LNCaP clone FGC (cell line): ENCODE data around the gene CFAP20.
"Not testable (repeated sequence)": the region's sequence is repeated elsewhere in the genome, so short reads cannot be mapped to it uniquely, and the experiment has no call there.

ENCODE experiments used
- DNase-seq: peaks from one replicate; pipeline ENCODE4 v3.0.0-alpha.2; 2011; ENCODE audit warnings: low read depth
- H3K4me3 ChIP-seq: 2 replicates; pipeline ENCODE4 v1.5.1; 2011; ENCODE audit warnings: mild to moderate bottlenecking, low read depth, low read length, control low read depth
- CTCF ChIP-seq: IDR thresholded peaks from 2 replicates; pipeline ENCODE4 v1.5.1; 2012; ENCODE audit warnings: mild to moderate bottlenecking; ENCODE audit not compliant: control insufficient read depth, insufficient read depth; ENCODE audit errors: extremely low read depth

CFAP20 gene

GRCh38 chr16:58082381-58082780 lies 46.8 kb downstream of the CFAP20 start:
- no peak for DNase-seq
- TF ChIP-seq CTCF: no peak
- H3K4me3 ChIP-seq: no peak overlapping the region

GRCh38 chr16:58080657-58081056 lies 48.5 kb downstream of the CFAP20 start:
- H3K4me3 ChIP-seq: not testable (repeated sequence)

DNA sequence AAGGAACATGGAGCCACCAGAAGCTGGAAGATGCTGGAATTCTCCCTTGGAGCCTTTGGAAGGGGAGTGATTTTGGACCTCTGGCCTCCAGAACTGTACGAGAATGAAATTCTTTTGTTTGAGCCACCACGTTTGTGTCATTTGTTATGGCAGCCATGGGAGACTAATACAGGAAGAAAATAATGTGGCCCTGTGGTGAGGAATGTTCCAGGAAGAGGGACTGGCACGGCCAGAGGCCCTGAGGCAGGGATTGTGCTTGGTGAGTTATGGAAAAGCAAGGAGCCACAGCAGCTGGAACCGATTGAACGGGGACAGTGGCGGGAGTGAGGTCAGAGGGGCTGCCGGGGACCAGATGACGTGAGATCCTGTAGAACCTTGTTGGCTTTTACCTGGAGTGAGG lies 51.4 kb downstream of the CFAP20 start:
- DNase-seq: no peak
- no peak for TF ChIP-seq CTCF
- H3K4me3 ChIP-seq: no peak overlapping the region

More at GRCh38 chr16:58080657-58081056, 48.5 kb downstream of the CFAP20 start:
- DNase-seq: not testable (repeated sequence)

DNA sequence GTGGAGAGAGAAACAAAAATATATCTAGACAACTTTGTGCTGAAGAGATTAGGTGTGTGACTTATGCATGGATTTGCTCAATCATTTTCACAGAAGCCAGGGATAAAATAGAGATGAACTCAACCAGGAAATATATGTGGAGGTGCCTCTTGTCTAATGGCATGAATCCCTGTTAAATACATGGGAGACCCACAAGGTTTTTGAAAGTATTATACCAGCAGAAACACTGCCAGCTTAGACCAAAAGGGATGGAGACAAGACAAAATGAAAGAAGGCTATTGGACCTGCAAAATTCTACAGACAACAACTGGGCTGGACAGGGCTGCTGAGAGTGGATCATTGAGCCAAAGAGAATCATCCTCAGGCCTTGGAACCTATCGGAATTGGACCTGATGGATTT lies 52.7 kb downstream of the CFAP20 start:
- no peak overlapping the region for H3K4me3 ChIP-seq
- no peak for TF ChIP-seq CTCF
- DNase-seq: no peak

- no peak for TF ChIP-seq CTCF
- H3K4me3 ChIP-seq: no peak overlapping the region
- DNase-seq: no peak
These were observed 54.5 kb downstream of the CFAP20 start for GRCh38 chr16:58074657-58075056.

DNA sequence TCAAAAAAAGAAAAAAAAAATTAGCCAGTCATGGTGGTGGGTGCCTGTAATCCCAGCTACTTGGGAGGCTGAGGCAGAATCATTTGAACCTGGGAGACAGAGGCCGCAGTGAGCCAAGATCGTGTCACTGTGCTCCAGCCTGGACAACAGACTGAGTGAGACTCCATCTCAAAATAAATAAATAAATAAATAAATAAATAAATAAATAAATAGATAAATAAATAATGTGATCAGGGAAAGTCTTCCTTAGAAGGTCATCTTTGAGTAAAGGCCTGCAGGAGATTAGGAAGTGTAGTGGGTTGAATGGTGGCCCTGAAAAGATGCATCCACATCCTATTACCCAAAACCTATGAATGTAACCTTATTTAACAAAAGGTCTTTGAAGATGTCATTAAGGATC lies 56.1 kb downstream of the CFAP20 start:
- not testable (repeated sequence) for H3K4me3 ChIP-seq, DNase-seq

DNA sequence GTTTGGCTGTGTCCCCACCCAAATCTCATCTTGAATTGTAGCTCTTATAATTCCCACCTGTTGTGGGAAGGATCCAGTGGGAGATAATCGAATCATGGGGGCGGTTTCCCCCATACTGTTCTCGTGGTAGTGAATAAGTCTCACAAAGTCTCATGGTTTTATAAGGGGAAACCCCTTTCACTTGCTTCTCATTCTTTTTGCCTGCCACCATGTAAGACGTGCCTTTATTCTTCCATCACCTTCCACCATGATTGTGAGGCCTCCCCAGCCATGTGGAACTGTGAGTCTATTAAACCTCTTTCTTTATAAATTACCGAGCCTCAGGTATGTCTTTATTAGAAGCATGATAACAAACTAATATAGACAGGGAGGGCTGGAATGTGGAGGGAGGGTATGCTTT lies 57.0 kb downstream of the CFAP20 start:
- H3K4me3 ChIP-seq, DNase-seq: not testable (repeated sequence)

GRCh38 chr16:58070585-58070984 lies 58.6 kb downstream of the CFAP20 start:
- no peak for DNase-seq
- no peak for TF ChIP-seq CTCF
- H3K4me3 ChIP-seq: no peak overlapping the region
